ENCODE measurements around the gene MYBPC2. TPM values are rescaled to one million over a fixed set of nuclear protein-coding genes. Genes with fewer than 3 reads are reported as not detected.
A peak's percentile ranks its signal among the peaks of the same experiment; 100 is the strongest.

Gene MYBPC2
- total RNA-seq, 1 donor, result not detected

GRCh38 chr19:50410109-50410508 lies 22.6 kb upstream of the MYBPC2 start:
- DNase-seq (ENCODE audit: low read depth), result no peak
- TF ChIP-seq, protein P1, sequence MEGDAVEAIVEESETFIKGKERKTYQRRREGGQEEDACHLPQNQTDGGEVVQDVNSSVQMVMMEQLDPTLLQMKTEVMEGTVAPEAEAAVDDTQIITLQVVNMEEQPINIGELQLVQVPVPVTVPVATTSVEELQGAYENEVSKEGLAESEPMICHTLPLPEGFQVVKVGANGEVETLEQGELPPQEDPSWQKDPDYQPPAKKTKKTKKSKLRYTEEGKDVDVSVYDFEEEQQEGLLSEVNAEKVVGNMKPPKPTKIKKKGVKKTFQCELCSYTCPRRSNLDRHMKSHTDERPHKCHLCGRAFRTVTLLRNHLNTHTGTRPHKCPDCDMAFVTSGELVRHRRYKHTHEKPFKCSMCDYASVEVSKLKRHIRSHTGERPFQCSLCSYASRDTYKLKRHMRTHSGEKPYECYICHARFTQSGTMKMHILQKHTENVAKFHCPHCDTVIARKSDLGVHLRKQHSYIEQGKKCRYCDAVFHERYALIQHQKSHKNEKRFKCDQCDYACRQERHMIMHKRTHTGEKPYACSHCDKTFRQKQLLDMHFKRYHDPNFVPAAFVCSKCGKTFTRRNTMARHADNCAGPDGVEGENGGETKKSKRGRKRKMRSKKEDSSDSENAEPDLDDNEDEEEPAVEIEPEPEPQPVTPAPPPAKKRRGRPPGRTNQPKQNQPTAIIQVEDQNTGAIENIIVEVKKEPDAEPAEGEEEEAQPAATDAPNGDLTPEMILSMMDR (IDR thresholded peaks at IDR 0.05; ENCODE audit: insufficient read depth, low read depth, low read length), result no peak

GRCh38 chr19:50412419-50412818 lies 20.3 kb upstream of the MYBPC2 start:
- no peak overlapping the region for H3K4me3 ChIP-seq (ENCODE audit: low read depth, low read length)
- TF ChIP-seq, protein P1 (IDR thresholded peaks at IDR 0.05; ENCODE audit: insufficient read depth, low read depth, low read length), result no peak
- DNase-seq (ENCODE audit: low read depth), result no peak

More at GRCh38 chr19:50410109-50410508, 22.6 kb upstream of the MYBPC2 start:
- H3K4me3 ChIP-seq (ENCODE audit: low read depth, low read length), result no peak overlapping the region

DNA sequence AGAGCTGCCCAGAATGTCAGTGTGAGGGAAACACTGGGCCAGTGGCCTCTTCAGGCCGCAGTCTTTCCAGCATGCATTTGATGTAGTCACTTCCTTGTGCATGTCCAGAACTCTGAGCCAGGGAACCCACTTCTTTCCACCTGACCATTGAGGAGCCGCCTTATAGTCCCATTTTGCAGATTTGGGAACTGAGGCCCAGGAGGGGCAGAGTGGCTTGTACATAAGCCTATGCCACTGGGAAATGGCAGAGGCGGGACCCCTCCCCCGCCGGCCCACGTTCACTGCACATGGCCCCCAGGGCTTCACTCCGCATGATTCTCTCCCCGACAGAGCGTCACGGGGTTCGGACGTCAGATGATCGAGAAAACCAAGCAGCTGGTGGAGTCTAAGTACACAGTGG lies 19.6 kb upstream of the MYBPC2 start:
- no peak for DNase-seq (ENCODE audit: low read depth)
- TF ChIP-seq, protein P1 (IDR thresholded peaks at IDR 0.05; ENCODE audit: insufficient read depth, low read depth, low read length), result no peak
- H3K4me3 ChIP-seq (ENCODE audit: low read depth, low read length), result no peak overlapping the region

- TF ChIP-seq, protein P1 (IDR thresholded peaks at IDR 0.05; ENCODE audit: insufficient read depth, low read depth, low read length), result no peak
- H3K4me3 ChIP-seq (ENCODE audit: low read depth, low read length), result no peak overlapping the region
- DNase-seq (ENCODE audit: low read depth), result no peak
These were observed 19.2 kb upstream of the MYBPC2 start for GRCh38 chr19:50413531-50413930.

GRCh38 chr19:50414864-50415660 lies 17.6 kb upstream of the MYBPC2 start:
- TF ChIP-seq, protein P1 (IDR thresholded peaks at IDR 0.05; ENCODE audit: insufficient read depth, low read depth, low read length), result peak; percentile 79
- H3K4me3 ChIP-seq (ENCODE audit: low read depth, low read length), result no peak overlapping the region
- peak; percentile 59 for DNase-seq (ENCODE audit: low read depth)

DNA sequence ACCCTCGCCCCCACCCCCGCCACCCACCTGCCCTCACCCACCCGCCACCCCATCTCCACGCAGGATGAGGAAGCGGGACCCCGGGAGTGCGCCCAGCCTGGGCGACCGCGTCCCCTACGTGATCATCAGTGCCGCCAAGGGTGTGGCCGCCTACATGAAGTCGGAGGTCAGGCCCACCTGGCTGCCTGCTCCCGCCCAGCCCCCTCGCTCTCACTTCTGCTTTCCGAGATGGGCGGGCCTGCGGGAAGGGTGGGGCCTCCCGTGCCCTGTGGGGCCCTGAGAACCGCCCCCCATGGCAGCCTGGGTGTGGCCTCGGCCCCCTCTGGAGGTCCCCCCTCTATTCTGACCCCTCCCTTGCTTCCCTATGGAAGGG lies 17.0 kb upstream of the MYBPC2 start:
- TF ChIP-seq, protein P1 (IDR thresholded peaks at IDR 0.05; ENCODE audit: insufficient read depth, low read depth, low read length), result no peak
- no peak for DNase-seq (ENCODE audit: low read depth)
- no peak overlapping the region for H3K4me3 ChIP-seq (ENCODE audit: low read depth, low read length)

All from fibroblast of villous mesenchyme (primary cell).